GM21619 (cell line): ENCODE measurements around the gene ANKRD6.

ENCODE experiments used
- ATAC-seq: cut with Tn5 transposase; IDR thresholded peaks from one replicate; pipeline ENCODE4 v1.9.1; 2021; ENCODE audit not compliant: unreplicated experiment

ANKRD6 gene

GRCh38 chr6:89555806-89556205, 122.9 kb downstream of the ANKRD6 start:
- no peak for ATAC-seq

GRCh38 chr6:89559487-89559886, 126.5 kb downstream of the ANKRD6 start:
- ATAC-seq = no peak

DNA sequence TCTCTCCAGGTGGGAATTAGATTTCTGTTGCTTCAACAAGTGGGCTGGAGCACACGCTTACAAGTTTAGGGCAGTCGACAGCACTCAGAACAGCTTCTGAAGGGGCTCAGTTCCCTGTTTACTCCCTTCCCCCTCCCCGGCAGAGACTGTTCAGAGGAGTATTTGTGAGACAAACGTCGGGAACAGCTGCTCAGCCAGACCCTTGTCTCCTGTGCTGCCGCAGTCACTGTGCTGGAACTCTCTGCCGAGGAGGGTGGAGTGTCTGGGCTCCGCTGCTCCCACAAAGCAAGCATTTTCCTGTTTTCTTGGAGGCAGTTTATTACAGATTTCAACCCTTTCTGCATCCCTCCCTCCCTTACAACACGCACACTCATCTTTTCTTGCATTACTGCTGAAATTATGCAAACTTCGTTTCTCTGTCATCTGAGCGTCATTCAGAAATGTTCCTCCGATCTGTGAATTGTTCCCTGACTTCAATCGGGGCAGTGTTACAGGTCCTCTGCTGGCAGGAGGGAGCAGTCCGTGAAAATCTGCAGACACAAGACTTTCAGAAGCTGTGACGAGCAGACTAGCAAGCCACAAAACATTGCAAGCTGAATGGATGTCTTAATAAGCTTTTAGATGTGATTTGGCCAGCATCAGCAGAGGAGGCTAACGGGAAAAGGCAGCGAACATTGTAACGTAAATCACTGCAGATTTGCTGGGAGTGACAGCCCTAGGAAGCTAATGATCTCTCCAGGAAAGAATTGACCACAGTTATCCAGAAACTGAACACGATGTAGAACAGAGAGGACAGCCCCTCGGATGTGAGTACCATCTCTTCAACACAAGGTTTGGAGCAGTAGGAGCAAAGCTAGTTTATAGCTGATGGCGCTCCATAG, 129.4 kb downstream of the ANKRD6 start:
- ATAC-seq = no peak

DNA sequence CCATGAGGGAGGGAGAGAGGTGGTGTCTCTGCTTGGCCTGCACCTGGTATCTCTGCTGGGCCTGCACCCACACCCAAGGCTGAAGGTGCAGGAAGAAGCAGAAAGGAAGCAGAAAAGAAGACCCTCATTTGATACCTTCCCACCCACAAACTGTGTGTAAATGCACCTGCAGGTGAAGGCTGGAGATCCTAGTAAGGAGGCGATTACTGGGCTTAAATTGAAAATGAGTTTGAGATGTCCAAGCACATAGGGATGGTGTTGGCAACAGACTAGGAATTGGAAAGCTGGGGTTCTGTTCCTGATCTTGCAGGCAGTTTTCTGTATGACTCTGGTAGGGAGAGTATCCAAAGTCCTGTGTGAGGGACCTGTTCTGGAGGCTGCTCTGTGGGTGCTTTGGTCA, 130.9 kb downstream of the ANKRD6 start:
- ATAC-seq = no peak

DNA sequence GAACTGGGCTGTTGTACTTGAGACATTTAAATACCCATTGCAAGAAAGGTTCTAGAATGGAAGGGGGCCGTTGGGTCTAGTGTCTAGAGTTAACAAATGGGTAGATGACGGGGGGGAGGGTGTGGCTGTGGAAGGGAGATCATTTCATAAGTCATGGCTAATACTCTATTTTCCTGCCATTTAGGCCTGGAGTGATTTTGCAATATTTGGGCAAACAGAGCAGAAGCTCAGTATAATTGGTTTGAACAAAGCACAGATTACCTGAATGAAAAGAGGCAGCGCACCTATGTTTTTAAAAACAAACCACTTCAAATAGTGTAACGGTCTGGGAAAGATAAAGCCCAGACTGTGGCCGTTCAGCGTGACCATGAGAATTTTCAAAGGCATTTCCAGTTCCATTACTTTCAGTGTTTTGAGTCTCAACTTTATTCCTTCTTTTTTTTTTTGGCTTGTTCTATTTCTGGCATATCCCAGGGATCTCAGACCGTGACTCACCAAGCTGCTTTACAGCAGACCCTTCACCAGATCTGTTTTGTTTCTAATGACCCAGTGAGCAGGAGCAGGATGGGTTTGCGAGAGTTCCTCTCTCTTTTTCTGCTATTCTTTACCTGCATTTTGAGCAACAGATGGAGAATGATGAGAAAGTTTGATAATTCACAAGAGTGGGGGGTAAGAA, 131.9 kb downstream of the ANKRD6 start:
- no peak for ATAC-seq

DNA sequence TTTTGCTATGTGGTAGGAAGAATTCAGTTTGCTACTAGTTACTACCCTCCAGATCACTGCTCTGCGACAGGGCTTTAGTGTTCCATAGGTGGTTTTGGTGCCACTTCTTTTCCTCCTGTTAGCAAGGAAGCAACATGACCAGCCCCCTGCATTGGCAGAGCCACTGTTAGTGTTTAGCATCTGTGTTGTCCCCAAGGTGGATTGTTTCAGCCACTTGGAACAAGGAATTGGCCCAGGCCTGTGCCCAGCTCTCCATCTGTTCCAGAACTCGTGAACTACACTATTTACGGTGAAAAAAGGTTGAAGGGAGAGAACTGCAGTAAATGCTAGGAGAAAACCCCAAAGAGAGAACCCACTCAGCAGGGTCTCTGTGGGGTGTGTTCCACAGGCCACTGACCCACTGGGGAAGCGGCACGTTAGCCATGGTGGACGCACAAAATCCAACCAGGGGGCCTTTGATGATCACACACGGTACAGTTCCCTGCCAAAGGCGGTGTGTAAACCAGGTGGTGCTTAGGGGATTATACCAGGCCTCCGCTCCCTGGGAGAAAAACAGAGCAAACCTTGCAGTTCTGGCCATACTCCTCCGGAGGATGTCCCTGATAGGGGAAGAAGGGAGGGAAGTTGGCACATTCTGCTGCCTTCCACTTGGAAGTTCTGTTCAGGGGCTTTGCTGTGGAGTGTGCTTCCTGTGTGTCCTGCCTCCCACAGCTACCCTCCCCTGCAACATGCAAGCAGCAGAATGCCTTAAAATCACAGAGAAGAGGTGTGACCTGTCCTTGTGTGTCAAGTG, 133.3 kb downstream of the ANKRD6 start:
- ATAC-seq = no peak

GRCh38 chr6:89566930-89567629, 134.1 kb downstream of the ANKRD6 start:
- no peak for ATAC-seq

- no peak for ATAC-seq
Observed at GRCh38 chr6:89567630-89568390, 134.9 kb downstream of the ANKRD6 start.

- ATAC-seq = no peak
Observed at GRCh38 chr6:89574910-89575561, 142.1 kb downstream of the ANKRD6 start.

GRCh38 chr6:89575562-89575960, 142.6 kb downstream of the ANKRD6 start:
- no peak for ATAC-seq

GRCh38 chr6:89580997-89581666, 148.2 kb downstream of the ANKRD6 start:
- no peak for ATAC-seq

DNA sequence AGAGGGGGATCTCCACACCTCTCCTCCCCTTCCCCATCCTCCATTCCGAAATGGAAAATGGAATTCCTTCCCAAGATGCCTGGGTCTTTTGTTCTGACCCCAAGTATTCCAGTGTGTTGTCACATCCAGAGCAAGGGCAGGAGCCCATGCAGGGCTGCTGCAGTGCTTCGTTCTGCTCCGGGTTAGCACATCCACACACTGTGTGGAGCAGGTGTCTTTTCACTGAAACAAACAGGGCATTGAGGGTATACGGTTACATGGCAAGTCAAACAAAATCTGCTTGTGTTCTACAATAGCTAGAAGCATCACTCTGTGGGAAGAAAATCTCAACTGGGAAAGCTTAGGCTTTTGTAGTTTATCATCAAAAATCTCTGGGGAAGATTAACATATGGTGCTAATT, 148.7 kb downstream of the ANKRD6 start:
- no peak for ATAC-seq

GRCh38 chr6:89582669-89583325, 149.8 kb downstream of the ANKRD6 start:
- ATAC-seq = no peak

- no peak for ATAC-seq
Observed at GRCh38 chr6:89583559-89583958, 150.6 kb downstream of the ANKRD6 start.

GRCh38 chr6:89584539-89584938, 151.6 kb downstream of the ANKRD6 start:
- no peak for ATAC-seq

GRCh38 chr6:89585154-89585553, 152.2 kb downstream of the ANKRD6 start:
- ATAC-seq = no peak

GRCh38 chr6:89589297-89590025, 156.5 kb downstream of the ANKRD6 start:
- ATAC-seq = no peak

DNA sequence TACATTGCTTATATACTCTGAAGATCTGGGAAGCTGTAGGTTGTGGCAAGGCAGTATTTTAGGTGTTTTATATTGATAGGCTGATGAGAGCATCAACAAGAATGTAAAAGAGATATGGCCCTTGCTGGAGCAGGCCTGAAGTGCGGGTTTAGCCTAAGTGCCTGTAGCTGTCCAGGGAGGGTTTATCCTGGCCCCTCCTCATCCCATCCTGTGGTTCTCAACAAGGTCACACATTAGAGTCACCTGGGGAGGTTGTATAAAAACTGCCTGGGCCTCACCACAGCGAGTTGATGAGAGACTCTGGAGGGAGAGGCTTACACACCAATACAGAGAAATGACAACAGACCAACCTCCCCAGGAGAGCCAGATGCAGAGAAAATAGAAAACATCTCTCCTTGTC, 157.2 kb downstream of the ANKRD6 start:
- no peak for ATAC-seq
